SK-N-MC (cell line): ENCODE measurements around the gene SORBS2.
"Not testable (repeated sequence)": the region's sequence is repeated elsewhere in the genome, so short reads cannot be mapped to it uniquely, and the experiment has no call there.

Source experiments
- DNase-seq: peaks from one replicate; pipeline ENCODE4 v3.0.0-alpha.2; 2011; ENCODE audit warnings: low read depth, low spot score
- H3K27ac ChIP-seq: fragments of 200-600 bp; sonication (generic); 2 replicates; pipeline ENCODE4 v1.5.1; 2016; ENCODE audit warnings: mixed run types
- H3K36me3 ChIP-seq: fragments of 200-600 bp; sonication (generic); 2 replicates; pipeline ENCODE4 v1.6.1; 2017; ENCODE audit warnings: antibody characterized with exemption, low read length, mixed read lengths; ENCODE audit not compliant: insufficient read depth
- H3K4me3 ChIP-seq: fragments of 200-600 bp; sonication (generic); 2 replicates; pipeline ENCODE4 v1.5.1; 2016
- H3K9ac ChIP-seq: fragments of 200-600 bp; sonication (generic); 2 replicates; pipeline ENCODE4 v1.8.0; 2017; ENCODE audit warnings: mixed run types, mixed read lengths; ENCODE audit not compliant: insufficient read length
- H3K9me3 ChIP-seq: fragments of 200-600 bp; sonication (generic); 2 replicates; pipeline ENCODE4 v1.6.1; 2017; ENCODE audit warnings: low read depth, mild to moderate bottlenecking, antibody characterized with exemption, low read length, moderate library complexity, mixed read lengths
- EZH2 ChIP-seq: fragments of 200-600 bp; sonication (generic); IDR thresholded peaks from one replicate; pipeline ENCODE4 v1.6.1; 2017; ENCODE audit warnings: antibody characterized with exemption
- FOXP2 ChIP-seq: optimal IDR thresholded peaks from 2 replicates; pipeline ENCODE3; 2011; ENCODE audit warnings: mild to moderate bottlenecking, moderate library complexity; ENCODE audit not compliant: insufficient read depth; ENCODE audit errors: extremely low read length, control extremely low read depth
- POLR2AphosphoS5 ChIP-seq: IDR thresholded peaks from 2 replicates; pipeline ENCODE4 v1.6.1; 2012; ENCODE audit warnings: mild to moderate bottlenecking, low read depth, low read length, borderline replicate concordance

Gene SORBS2, protein sequence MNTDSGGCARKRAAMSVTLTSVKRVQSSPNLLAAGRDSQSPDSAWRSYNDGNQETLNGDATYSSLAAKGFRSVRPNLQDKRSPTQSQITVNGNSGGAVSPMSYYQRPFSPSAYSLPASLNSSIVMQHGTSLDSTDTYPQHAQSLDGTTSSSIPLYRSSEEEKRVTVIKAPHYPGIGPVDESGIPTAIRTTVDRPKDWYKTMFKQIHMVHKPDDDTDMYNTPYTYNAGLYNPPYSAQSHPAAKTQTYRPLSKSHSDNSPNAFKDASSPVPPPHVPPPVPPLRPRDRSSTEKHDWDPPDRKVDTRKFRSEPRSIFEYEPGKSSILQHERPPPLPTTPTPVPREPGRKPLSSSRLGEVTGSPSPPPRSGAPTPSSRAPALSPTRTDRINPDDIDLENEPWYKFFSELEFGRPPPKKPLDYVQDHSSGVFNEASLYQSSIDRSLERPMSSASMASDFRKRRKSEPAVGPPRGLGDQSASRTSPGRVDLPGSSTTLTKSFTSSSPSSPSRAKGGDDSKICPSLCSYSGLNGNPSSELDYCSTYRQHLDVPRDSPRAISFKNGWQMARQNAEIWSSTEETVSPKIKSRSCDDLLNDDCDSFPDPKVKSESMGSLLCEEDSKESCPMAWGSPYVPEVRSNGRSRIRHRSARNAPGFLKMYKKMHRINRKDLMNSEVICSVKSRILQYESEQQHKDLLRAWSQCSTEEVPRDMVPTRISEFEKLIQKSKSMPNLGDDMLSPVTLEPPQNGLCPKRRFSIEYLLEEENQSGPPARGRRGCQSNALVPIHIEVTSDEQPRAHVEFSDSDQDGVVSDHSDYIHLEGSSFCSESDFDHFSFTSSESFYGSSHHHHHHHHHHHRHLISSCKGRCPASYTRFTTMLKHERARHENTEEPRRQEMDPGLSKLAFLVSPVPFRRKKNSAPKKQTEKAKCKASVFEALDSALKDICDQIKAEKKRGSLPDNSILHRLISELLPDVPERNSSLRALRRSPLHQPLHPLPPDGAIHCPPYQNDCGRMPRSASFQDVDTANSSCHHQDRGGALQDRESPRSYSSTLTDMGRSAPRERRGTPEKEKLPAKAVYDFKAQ (N-terminal part only)

GRCh38 chr4:185811509-185812364 is at the start of gene SORBS2:
SORBS2 (minus strand) TSS chr4:185812194; CDS start chr4:185690571, 121,623 bp downstream.
- Histone ChIP-seq H3K36me3 (no peaks in the 10 kb centered on the region), H3K4me3 (no peak within 1 kb of the TSS), H3K9ac (no peak within 1 kb of the TSS), H3K27ac (no peak within 1 kb of the TSS), H3K9me3 (no peaks in the 10 kb centered on the region)
- no peak for DNase-seq
- TF ChIP-seq EZH2, result no peak
- TF ChIP-seq POLR2AphosphoS5, result no peak
- no peak for TF ChIP-seq FOXP2

DNA sequence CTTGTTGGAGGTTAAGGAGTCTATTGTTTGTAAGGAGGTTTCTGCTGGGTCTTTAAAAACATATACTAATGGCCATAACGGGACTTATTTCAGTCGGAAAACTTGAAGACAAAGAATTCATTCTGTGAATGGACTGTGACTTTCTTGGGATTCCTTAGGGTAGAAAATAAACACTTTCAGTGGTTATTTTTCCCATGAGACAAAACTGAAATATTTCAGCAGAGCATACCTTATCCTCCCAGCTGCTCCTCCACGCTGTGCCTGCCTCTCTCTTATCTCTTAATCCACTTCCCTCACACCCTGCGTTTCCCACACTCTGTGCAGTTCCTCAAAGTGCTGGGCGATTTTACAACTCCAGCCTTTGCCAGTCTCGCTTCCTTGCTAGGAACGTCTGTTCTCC is 47.1 kb upstream of the SORBS2 start:
- Histone ChIP-seq H3K27ac (no peak overlapping the region), H3K9ac (no peak overlapping the region), H3K36me3 (no peaks in the 10 kb centered on the region), H3K4me3 (no peak overlapping the region), H3K9me3 (no peaks in the 10 kb centered on the region)
- TF ChIP-seq FOXP2, result no peak
- no peak for DNase-seq

- not testable (repeated sequence) for H3K27ac ChIP-seq, H3K4me3 ChIP-seq, DNase-seq, H3K36me3 ChIP-seq, H3K9me3 ChIP-seq, H3K9ac ChIP-seq
These were observed 45.6 kb upstream of the SORBS2 start for GRCh38 chr4:185857561-185857960.

GRCh38 chr4:185853841-185854240 is 41.8 kb upstream of the SORBS2 start:
- Histone ChIP-seq H3K27ac (no peak overlapping the region), H3K4me3 (no peak overlapping the region), H3K9me3 (no peaks in the 10 kb centered on the region), H3K9ac (no peak overlapping the region), H3K36me3 (no peaks in the 10 kb centered on the region)
- TF ChIP-seq FOXP2 (no peak), EZH2 (no peak), POLR2AphosphoS5 (no peak)
- no peak for DNase-seq

DNA sequence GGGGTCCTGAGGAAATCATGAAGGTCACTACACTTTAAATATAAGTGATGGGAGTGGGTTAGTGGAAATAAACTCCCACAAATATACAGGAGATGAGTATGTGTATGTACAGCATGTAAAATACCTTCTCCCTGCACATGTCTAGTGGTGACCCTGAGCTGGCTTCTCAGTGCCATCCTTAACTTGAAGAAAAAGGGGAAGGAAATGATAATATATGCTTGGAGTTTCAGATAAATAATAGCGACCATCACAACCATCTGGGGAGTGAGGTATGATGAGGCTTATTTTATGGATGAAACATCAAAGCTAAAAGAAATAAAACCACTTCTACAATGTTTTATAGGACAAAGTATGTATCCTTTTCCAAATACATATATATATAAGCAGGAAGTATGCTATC is 41.0 kb upstream of the SORBS2 start:
- no peak for DNase-seq
- Histone ChIP-seq H3K9me3 (no peaks in the 10 kb centered on the region), H3K27ac (no peak overlapping the region), H3K36me3 (no peaks in the 10 kb centered on the region), H3K9ac (no peak overlapping the region), H3K4me3 (no peak overlapping the region)
- TF ChIP-seq EZH2 (no peak), POLR2AphosphoS5 (no peak), FOXP2 (no peak)

DNA sequence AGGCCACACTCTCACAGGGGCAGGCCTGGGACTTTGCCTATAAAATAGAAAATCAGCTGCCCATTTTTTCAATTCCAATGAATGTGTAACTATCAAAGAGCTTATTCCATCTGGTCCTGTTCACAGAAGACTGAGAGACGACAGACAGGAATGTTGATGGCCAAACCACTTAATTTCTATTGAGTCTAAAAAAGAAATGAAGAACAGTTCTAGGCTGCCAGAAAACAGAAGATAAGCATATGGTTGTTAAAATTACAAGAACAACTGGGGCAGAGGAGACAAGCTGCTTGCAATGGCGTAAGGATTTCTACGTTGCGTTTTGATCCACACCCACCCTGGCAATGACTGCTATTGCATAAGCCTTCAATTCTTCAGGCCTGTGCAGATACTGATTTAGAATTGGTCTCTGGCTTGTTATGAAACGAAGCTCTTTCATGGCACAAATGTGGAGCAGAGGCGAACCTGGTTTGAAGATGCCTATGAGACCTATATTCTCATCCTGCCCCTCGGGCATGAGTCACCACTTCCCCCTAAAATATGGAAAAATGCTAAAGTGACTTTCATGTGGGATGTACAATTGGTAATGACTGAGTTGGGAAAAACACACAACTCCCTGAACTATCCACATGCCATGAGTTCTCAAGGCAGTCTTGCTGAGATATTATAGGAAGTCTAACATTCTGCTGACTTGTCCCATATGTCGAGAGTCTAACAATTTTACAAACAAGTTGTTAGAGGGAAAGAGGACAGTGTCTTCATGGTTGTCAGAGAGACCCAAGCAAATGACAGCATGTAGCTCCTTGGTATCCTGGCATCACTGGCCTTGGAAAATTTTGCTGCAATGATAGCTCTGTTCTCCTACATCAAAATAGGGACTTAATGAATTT is 37.9 kb upstream of the SORBS2 start:
- Histone ChIP-seq H3K9ac (no peak overlapping the region), H3K9me3 (no peaks in the 10 kb centered on the region), H3K4me3 (no peak overlapping the region), H3K36me3 (no peaks in the 10 kb centered on the region), H3K27ac (no peak overlapping the region)
- no peak for DNase-seq
- TF ChIP-seq EZH2, result no peak
- no peak for TF ChIP-seq POLR2AphosphoS5

DNA sequence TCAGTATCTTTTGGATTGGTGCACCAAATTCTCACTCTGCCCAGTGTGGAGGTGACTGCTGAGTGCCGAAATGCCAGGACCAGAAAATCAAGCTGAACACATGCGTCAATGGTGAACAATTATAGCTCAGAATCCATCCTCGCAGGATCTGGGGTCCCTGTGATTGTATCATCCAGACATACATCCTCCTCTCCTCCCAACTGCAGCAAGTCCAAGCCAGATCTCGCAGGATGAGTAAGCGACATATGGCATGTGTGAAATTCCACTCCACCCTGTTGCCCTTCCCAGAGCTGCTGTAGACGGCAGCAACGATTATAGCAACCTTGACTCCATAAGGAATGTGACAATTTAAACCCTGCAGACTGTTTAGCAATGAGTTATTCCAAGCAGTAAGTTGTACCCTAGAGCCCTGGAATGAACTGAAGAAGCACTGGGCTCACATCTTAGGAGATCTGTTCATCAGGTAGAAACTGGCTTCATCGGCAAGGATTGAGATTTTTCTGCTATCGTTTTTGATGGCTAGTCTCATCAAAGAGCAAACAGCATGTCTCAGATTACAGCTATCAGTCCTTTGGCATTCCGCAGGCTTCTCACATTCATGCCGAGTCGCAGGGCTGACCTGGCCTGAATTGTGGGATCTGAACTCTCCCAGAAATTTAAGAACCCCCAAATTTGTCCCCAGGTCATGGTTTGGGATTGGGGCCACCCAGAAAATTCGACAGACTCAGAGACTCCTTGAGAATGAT is 35.5 kb upstream of the SORBS2 start:
- Histone ChIP-seq H3K9ac (no peak overlapping the region), H3K36me3 (no peaks in the 10 kb centered on the region)
- DNase-seq, result no peak

More for the DNA sequence above, 35.5 kb upstream of the SORBS2 start:
- no peak overlapping the region for H3K4me3 ChIP-seq
- H3K27ac ChIP-seq, result no peak overlapping the region
- H3K9me3 ChIP-seq, result no peaks in the 10 kb centered on the region
- no peak for TF ChIP-seq EZH2
- TF ChIP-seq POLR2AphosphoS5, result no peak
- TF ChIP-seq FOXP2, result no peak
